GM18861 (cell line): ENCODE data around the gene FUNDC2.
"Not testable (repeated sequence)": the region's sequence is repeated elsewhere in the genome, so short reads cannot be mapped to it uniquely, and the experiment has no call there.

ENCODE experiments used
- ATAC-seq: cut with Tn5 transposase; IDR thresholded peaks from one replicate; pipeline ENCODE4 v1.9.1; 2021; ENCODE audit not compliant: unreplicated experiment

FUNDC2 gene, protein sequence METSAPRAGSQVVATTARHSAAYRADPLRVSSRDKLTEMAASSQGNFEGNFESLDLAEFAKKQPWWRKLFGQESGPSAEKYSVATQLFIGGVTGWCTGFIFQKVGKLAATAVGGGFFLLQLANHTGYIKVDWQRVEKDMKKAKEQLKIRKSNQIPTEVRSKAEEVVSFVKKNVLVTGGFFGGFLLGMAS

GRCh38 chrX:155026727-155027508 is at the start of gene FUNDC2:
FUNDC2 (plus strand) TSS chrX:155026844; CDS start chrX:155026939, 95 bp downstream.
- peak; percentile 81 for ATAC-seq

- no peak for ATAC-seq
Observed at GRCh38 chrX:154979629-154980028, 47.0 kb upstream of the FUNDC2 start.

DNA sequence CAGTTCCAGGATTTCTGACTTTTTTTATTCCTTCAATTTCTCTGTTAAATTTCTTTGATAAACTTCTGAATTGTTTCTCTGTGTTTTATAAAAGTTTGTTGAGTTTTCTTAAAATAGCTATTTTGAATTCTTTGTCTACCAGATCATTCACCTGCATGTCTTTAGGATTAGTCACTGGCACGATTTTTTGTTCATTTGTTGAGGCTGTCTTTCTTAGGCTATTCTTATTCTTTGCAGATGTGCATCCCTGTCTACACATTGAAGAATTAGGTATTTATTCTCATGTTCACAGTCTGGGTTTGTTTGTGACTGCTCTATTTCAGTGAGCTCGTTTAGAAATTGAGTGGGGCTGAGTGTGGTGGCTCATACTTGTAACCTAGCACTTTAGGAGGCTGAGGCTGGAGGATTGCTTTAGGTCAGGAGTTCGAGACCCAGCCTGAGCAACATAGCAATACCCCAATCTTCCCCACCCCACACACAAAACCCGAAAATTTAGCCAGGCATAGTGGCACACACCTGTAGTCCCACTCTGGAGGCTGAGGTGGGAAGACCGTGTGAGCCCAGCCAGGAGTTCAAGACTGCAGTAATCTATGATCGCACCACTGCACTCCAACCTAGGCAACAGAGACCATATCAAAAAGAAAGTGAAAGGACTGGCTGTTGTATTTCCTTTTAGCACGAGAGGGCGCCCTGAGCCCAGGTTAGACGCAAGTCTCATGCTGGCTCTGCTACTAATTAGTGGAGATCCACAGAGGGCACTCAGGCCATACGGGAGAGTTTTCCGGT is 46.1 kb upstream of the FUNDC2 start:
- ATAC-seq, result peak; percentile 100

- ATAC-seq, result no peak
Observed at GRCh38 chrX:154981116-154981411, 45.6 kb upstream of the FUNDC2 start.

GRCh38 chrX:154986826-154987575 is 39.6 kb upstream of the FUNDC2 start:
- no peak for ATAC-seq

DNA sequence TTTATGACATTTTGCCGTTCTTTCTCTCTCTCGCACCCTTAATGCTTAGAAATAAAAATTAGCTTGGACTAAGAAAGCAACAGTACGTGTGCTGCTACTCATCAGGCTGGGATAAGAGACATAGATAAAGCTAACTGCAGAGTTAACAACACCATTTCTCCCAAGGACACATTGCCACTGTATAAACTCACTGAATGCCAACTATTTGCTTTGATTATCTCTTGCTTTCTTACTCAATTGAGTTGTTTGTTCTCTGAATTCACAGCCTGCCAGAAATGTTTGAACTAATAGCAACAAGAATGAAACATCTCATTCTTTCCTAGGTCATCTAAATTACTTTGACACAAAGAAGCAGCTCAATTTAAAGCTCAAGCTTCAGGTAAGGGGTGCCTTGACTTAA is 38.7 kb upstream of the FUNDC2 start:
- no peak for ATAC-seq

DNA sequence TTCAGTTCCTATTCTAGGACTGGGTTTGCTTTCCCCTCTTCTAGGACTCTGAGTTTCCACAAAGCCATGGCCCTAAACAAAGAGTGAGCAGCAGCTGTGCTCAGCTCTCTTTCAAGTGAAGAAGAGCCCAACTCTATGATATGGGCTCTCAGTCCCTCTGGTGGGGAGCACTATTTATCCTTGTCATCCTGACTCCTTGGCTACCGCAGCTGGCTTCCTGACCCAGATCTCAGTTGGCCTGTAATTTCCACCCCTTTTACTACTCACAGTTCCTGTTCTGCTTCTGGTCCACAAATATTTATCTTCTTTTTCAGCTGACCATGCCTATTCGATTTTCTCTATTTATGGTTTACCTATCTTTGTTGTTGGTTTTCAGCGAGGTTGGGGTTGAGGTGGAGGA is 37.9 kb upstream of the FUNDC2 start:
- no peak for ATAC-seq

DNA sequence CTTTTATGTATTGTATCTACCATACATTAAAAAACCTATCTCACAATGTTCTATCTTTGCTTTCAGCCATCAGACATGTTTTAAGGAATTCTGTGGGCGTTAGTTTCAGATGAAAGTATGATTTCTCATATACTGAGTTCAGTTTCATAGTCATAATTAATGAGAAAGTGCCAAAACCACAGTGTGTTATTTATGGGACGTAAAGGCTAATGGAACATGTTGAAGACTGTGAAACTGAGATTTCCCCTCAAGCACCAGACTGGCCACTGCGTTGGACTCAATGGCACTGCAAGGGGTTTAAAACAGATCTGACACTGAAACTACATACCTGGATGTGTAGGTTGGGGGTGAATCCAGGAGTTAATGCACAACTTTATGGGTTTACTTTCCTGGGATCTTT is 36.1 kb upstream of the FUNDC2 start:
- ATAC-seq, result no peak

- no peak for ATAC-seq
Observed at GRCh38 chrX:154991039-154991438, 35.6 kb upstream of the FUNDC2 start.

GRCh38 chrX:154991476-154991875 is 35.2 kb upstream of the FUNDC2 start:
- ATAC-seq, result no peak

- ATAC-seq, result no peak
Observed at GRCh38 chrX:154998204-154998880, 28.3 kb upstream of the FUNDC2 start.

- no peak for ATAC-seq
Observed at GRCh38 chrX:155000841-155001240, 25.8 kb upstream of the FUNDC2 start.

DNA sequence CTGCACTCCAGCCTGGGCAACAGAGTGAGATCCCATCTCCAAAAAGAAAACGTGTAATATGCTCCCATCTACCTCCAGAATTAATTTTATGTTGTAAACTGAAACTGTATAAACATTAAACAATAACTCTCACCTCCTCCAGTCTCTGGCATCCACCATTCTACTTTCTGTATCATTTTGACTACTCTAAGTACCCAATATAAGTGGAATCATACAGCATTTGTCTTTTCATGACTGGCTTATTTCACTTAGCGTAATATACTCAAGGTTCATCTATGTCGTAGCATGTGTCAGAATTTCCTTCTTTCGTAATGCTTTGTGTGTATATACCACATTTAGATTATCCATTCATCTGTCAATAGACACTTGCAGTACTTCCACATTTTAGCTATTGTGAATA is 24.8 kb upstream of the FUNDC2 start:
- ATAC-seq, result no peak

DNA sequence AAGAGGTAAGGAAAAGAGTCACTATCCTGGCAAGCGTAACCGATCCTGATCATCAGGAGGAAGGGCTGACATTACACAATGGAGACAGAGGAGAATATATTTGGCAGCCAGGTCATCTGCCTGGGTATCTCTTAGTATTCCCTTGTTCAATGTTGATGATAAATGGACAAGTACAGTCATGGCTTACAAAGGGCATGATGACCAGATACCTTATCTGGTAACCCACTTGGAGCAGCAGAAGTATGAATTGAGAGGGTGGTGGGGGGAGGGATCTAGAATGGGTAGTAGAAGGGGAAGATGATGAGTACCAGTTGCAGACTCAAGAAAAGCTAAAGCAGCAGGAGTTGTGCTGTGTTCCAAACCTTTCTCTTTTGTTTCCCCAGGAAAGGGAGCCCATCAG is 21.5 kb upstream of the FUNDC2 start:
- ATAC-seq, result no peak

DNA sequence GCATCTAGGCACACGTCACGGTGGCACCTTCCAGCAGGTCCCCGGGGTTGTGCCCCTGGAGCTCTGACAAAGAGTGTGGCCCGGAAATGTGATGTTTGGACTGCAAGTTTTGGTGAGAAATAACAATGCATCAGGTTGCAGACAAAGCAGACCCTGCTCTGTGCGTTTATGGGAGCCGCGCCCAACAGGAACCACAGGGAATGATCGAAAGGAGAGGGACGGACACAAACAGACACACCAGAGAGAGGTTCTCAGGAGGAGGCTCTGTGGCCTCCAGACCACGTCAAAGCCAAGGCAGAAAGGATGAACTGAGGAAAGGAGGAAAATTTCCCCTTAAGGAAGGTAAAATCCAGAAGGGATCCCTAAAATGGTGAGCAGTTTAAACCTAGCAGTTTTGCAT is 20.3 kb upstream of the FUNDC2 start:
- not testable (repeated sequence) for ATAC-seq

GRCh38 chrX:155006913-155007671 is 19.6 kb upstream of the FUNDC2 start:
- not testable (repeated sequence) for ATAC-seq

GRCh38 chrX:155008578-155008977 is 18.1 kb upstream of the FUNDC2 start:
- ATAC-seq, result not testable (repeated sequence)

- ATAC-seq, result no peak
Observed at GRCh38 chrX:155009994-155010472, 16.6 kb upstream of the FUNDC2 start.

- no peak for ATAC-seq
Observed at GRCh38 chrX:155020591-155020990, 6.1 kb upstream of the FUNDC2 start.

GRCh38 chrX:155022585-155022984 is 4.1 kb upstream of the FUNDC2 start, which contains the start of gene F8:
F8 (minus strand) TSS chrX:155022723; CDS start chrX:155022552, 171 bp downstream.
- no peak for ATAC-seq
